ENCODE data around the gene TTC3.

Gene TTC3

GRCh38 chr21:37079211-37079824 is 6.3 kb downstream of the TTC3 start:
- H3K27ac ChIP-seq, result no peak overlapping the region
- TF ChIP-seq CTCF (conservative IDR thresholded peaks at IDR 0.05), result peak; percentile 75

- no peak for TF ChIP-seq CTCF (conservative IDR thresholded peaks at IDR 0.05)
- H3K27ac ChIP-seq, result peak overlapping the region; percentile 76
Measured at GRCh38 chr21:37082375-37082774, 9.3 kb downstream of the TTC3 start.

- H3K27ac ChIP-seq, result peak overlapping the region; percentile 76
- no peak for TF ChIP-seq CTCF (conservative IDR thresholded peaks at IDR 0.05)
Measured at GRCh38 chr21:37082856-37083528, 9.9 kb downstream of the TTC3 start.

GRCh38 chr21:37085726-37086125 is 12.7 kb downstream of the TTC3 start:
- no peak for TF ChIP-seq CTCF (conservative IDR thresholded peaks at IDR 0.05)
- peak overlapping the region; percentile 39; the same call in 1 of the 2 replicates for H3K27ac ChIP-seq

- peak; percentile 92 for TF ChIP-seq CTCF (conservative IDR thresholded peaks at IDR 0.05)
- peak overlapping the region; percentile 39 for H3K27ac ChIP-seq
Measured at GRCh38 chr21:37087188-37087587, 14.1 kb downstream of the TTC3 start.

- TF ChIP-seq CTCF (conservative IDR thresholded peaks at IDR 0.05), result no peak
- no peak overlapping the region for H3K27ac ChIP-seq
Measured at GRCh38 chr21:37088186-37088735, 15.2 kb downstream of the TTC3 start.

- no peak overlapping the region for H3K27ac ChIP-seq
- TF ChIP-seq CTCF (conservative IDR thresholded peaks at IDR 0.05), result no peak
Measured at GRCh38 chr21:37093977-37094376, 20.9 kb downstream of the TTC3 start.
